Putamen (tissue), 1 donor: Measurements from ENCODE around the gene FOSL2.
"Not testable (repeated sequence)": the region's sequence is repeated elsewhere in the genome, so short reads cannot be mapped to it uniquely, and the experiment has no call there.

Source experiments
- DNase-seq: peaks from one replicate; pipeline ENCODE4 v3.0.0-alpha.2; 2016; ENCODE audit warnings: low spot score

The FOSL2 gene

DNA sequence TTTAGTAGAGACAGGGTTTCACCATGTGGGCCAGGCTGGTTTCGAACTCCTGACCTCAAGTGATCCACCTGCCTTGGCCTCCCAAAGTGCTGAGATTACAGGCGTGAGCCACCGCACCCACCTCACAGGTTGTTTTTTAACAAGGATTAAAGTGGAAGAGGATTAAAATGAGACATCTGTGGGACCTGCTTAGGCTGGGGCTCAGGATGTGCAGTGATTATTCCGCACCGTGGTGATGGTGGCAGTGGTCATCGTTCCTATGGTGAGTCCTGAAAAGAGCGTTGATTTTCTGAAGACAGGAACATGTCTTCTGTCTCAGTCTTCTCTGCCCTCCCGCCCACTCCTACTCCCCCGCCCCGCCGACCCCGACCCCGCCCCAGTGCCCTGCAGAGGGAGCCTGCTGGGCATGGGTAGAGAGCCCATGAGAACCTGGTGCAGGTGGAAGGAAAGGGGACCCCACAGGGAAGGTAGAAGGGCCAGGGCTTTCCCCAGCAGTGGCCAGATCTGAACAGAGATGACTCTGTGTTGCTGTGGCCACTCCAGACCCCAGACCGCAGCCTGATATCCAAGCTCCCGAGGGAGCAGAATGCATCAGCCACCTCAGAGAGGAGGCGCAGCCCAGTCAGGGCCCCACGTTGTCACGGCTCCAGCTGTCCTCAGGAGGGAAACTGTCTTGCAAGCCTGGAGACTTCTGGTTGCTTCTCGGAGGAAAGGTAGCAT lies 34.5 kb upstream of the FOSL2 start:
- DNase-seq = no peak

- no peak for DNase-seq
Observed at GRCh38 chr2:28358668-28359201, 33.9 kb upstream of the FOSL2 start.

DNA sequence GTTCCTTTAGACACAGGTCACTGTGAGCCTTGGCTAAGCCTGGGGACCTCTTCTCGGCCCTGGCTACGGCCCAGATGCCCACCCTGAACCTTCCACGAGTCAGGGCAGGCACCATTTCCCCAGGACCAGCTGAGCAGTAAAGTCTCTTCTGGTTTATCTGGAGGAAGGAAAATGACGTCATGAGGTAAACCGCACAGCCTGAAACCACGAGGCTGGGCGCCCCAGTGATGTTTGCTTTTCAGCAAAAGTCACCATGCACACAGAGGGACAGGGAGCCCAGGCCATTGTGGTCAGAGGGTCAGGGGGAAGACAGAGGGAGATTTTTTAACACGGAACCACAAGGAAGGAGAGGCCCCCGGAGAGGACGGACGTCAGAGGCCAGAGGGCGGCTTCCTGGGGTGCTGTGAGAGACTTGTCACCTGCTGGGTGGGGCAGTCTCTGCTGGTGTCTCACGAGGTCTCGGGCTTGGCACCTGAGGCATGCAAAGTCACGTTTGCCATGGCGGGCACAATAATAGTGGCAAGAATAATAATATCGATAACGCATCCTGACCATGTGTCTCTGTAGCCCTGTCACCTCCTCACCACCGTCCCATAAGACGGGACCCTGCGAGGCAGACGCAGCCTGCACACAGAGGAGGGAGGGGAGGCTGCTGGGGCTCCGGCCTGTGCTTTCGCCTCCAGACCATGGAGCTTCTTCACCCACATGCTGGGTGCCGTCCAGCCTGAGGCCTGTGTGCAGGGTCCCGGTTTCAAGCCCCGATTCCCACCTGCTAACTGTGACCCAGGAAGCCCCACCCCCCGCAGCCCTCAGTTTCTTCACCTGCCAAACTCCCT lies 33.2 kb upstream of the FOSL2 start:
- DNase-seq = no peak

DNA sequence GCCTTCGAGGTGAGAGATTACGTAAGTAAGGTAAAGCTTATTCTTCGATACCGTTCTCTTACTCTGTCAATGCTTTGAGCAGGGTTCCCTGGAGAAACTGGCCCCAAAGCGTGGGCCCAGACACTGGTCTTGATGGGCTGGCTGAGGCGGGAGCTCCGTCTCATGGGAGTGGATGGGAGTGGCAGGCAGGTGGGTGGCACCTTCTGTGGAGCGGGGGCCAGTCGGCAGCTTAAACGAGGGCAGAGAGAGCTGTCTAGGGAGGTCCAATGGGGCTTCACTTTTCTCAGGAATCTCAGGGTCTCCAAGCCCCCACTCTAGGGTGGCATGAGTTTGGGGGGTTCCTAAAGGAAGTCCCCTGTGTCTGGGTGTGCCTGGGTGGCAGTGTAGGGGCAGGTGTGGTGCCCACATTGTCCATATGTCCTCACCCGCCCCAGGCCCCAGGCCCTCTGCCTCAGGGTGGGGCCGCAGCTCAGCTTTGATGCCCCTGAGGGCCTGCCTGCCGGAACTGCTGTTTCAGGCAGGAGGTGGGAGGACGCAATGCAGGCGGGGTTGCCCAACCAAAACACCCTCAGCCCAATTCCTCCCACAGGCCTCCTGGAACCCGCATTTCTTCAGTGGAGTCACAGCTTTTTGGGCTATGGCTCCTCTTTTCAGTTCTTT lies 32.5 kb upstream of the FOSL2 start:
- no peak for DNase-seq

DNA sequence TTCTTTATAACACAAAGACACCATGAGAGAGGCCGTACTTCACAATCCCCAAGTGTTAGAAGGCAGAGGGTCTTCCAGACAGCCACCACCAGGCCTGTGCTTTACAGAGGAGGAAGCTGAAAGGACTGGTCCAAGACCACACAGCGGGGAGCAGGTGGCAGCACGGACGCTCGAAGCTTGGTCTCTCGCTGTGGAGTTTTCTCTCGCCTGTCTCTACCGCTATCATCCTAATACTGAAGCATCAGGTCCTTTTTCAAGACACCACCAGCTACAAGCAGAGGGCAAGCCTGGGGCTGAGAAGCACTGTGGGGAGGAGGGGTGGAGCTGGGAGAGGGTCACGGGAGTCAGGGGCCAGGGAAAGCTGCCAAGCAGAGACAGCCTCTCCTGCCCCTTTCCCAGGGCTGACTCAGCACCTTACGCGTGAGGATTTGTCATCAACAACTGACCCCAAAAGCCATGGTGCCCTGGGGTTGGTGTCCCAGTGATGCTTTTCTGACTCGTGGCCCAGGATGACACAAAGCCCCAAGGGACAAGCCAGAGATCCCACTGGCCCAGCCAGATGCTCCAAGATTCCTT lies 31.9 kb upstream of the FOSL2 start:
- no peak for DNase-seq

- no peak for DNase-seq
Observed at GRCh38 chr2:28361991-28362710, 30.5 kb upstream of the FOSL2 start.

GRCh38 chr2:28362991-28363521 lies 29.6 kb upstream of the FOSL2 start:
- no peak for DNase-seq

GRCh38 chr2:28363686-28364280 lies 28.9 kb upstream of the FOSL2 start:
- DNase-seq = no peak

GRCh38 chr2:28364610-28365009 lies 28.0 kb upstream of the FOSL2 start:
- DNase-seq = no peak

DNA sequence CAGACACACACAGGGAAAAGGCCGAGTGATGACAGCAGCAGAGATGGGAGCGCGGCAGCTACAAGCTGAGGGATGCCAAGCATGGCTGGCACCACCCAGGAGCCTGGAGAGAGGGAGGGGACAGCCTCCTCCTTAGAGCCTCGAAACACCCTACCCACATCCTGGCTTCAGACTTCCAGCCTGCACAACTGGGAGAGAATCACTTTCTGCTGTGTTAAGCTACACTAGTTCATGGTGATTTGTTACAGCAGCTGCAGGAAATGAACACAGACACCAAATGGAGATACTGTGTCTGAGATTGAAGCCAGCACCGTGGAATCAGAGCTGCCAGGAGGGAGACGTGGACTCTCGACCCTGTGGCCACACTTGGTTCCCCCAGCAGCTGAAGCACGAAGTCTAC lies 27.5 kb upstream of the FOSL2 start:
- DNase-seq = no peak

- DNase-seq = no peak
Observed at GRCh38 chr2:28366149-28366495, 26.5 kb upstream of the FOSL2 start.

- DNase-seq = no peak
Observed at GRCh38 chr2:28366496-28367282, 26.0 kb upstream of the FOSL2 start.

DNA sequence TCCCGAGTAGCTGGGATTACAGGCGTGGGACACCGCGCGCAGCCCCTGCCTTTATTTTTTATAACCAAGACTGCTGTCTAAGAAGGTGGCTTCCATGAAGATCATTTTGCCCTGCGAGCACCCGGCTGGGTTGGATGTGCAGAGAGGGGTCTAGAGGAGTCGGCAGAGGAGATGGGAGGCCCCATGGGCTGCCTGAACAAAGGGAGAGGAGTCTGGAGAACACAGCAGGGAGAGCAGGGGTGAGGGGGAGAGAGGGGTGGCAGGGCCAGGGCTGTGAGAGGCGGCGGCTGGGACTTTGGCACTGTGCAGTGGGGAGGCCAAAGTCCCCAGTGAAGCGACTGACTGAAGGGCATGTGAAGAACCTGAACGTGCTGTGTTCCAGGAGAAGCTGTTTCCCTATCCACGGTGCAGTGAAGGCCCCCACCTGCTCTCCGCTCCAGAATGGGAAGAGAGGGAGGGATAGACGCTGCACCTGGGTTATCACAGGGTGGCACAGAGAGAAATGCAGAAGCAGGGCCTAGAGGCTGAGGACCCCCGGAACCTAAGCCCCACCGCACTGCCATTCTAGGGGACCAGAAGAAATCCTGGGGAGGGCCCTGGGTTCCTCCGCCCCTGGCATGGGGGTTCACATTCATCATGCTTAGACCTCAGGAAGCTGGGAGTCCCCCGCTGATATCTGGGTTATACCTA lies 24.8 kb upstream of the FOSL2 start:
- DNase-seq = no peak

DNA sequence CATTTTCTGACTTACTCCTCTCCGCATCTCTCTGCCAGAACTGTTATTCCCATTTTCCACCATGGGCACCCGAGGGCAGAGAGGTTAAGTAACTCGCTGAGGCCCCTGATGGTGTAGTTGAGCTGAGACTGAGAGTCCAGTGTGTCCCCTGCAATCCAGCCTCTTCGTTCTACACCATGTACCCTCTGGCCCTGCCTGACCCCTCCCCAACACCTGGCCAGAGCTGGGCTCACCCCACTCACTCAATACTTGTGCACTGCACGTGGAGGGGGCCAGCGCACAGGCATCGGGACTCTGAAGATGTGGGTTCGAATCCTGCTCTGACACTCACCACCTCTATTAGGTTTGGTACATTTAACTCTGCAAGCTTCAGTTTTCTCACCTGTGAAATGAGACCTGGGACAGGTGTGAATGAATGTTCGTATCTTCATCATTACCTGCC lies 24.3 kb upstream of the FOSL2 start:
- no peak for DNase-seq

DNA sequence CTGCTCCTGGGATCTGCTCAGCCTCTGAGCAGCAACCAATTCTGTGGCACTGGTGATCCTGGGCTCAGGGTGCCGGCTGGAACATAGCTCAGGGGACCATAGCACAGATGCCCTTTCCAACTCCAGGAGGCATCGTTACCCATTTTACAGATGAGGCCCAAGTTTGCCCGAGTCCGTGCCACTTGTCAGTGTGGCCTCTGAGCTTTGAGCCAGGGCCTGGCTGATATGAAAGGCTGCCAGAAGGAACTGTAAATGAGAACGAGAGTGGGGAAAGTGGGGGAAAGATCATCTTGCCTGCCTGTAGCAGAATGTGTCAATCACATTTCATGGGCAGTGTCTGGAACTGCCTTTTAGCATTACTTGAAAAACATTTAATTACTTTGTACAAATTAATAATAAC lies 23.3 kb upstream of the FOSL2 start:
- DNase-seq = no peak

- no peak for DNase-seq
Observed at GRCh38 chr2:28370354-28370753, 22.3 kb upstream of the FOSL2 start.

GRCh38 chr2:28371728-28372127 lies 20.9 kb upstream of the FOSL2 start:
- DNase-seq = not testable (repeated sequence)

DNA sequence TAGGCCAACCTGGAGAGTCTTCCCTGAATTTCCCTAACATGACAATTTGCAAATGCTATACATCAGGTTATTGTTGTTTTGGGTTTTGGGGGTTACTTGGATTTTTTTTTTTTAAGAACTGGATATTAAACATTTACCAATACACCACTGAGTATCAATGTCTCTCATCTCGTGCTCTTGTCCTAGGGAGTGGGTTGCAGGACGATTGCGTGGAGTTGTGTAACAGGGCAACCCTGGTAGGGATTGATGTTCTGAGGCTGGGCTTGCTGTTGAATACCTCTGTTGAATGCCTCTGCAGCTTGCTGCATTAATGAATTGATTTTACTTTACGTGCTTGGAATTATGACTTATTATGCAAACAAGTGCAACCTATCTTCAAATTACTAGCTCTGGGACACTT lies 18.8 kb upstream of the FOSL2 start:
- no peak for DNase-seq

- DNase-seq = no peak
Observed at GRCh38 chr2:28374331-28374730, 18.3 kb upstream of the FOSL2 start.

- DNase-seq = no peak
Observed at GRCh38 chr2:28375236-28375635, 17.4 kb upstream of the FOSL2 start.
